Kidney epithelial cell (primary cell): ENCODE measurements around the gene PGRMC2. TPM values are rescaled to one million over a fixed set of nuclear protein-coding genes. Genes with fewer than 3 reads are reported as not detected.

Experiments used
- DNase-seq: peaks from one replicate; pipeline ENCODE4 v3.0.0-alpha.2; 2010; ENCODE audit warnings: low read depth
- H3K27me3 ChIP-seq: 2 replicates; pipeline ENCODE4 v1.6.0; 2011; ENCODE audit warnings: low read length; ENCODE audit not compliant: control insufficient read depth, insufficient read depth
- H3K36me3 ChIP-seq: 2 replicates; pipeline ENCODE4 v1.5.1; 2011; ENCODE audit warnings: low read length; ENCODE audit not compliant: control insufficient read depth, insufficient read depth
- H3K4me3 ChIP-seq: 2 replicates; pipeline ENCODE4 v1.5.1; 2011; ENCODE audit warnings: low read depth, mild to moderate bottlenecking, control low read depth, low read length
- CTCF ChIP-seq: IDR thresholded peaks from 2 replicates; pipeline ENCODE4 v1.5.1; 2011; ENCODE audit warnings: mild to moderate bottlenecking, moderate library complexity, low read length, control low read depth, inconsistent platforms; ENCODE audit not compliant: insufficient read depth, poor library complexity, severe bottlenecking
- total RNA-seq: library from RNA; depleted of rRNA; stranded (reverse); fragments of >200 nt; gene quantifications from 2 replicates; pipeline ENCODE4 v1.2.3, GENCODE V29; 2015

PGRMC2 gene
- total RNA-seq, 1 donor from 2014 or later: 29.6 TPM

GRCh38 chr4:128329638-128330037 lies 42.0 kb upstream of the PGRMC2 start:
- TF ChIP-seq CTCF: no peak
- Histone ChIP-seq H3K4me3 (no peak overlapping the region), H3K36me3 (no peaks in the 10 kb centered on the region), H3K27me3 (no peaks in the 10 kb centered on the region)
- DNase-seq: no peak

GRCh38 chr4:128328106-128328505 lies 40.5 kb upstream of the PGRMC2 start:
- Histone ChIP-seq H3K27me3 (no peaks in the 10 kb centered on the region), H3K4me3 (no peak overlapping the region), H3K36me3 (no peaks in the 10 kb centered on the region)
- no peak for TF ChIP-seq CTCF
- DNase-seq: no peak

- Histone ChIP-seq H3K36me3 (no peaks in the 10 kb centered on the region), H3K27me3 (no peaks in the 10 kb centered on the region), H3K4me3 (no peak overlapping the region)
- DNase-seq: no peak
- no peak for TF ChIP-seq CTCF
These were observed 35.8 kb upstream of the PGRMC2 start for GRCh38 chr4:128323401-128323800.

- Histone ChIP-seq H3K4me3 (no peak overlapping the region), H3K27me3 (no peaks in the 10 kb centered on the region), H3K36me3 (no peaks in the 10 kb centered on the region)
- peak; percentile 81 for DNase-seq
- TF ChIP-seq CTCF: no peak
These were observed 35.4 kb upstream of the PGRMC2 start for GRCh38 chr4:128322986-128323385.

- Histone ChIP-seq H3K27me3 (no peaks in the 10 kb centered on the region), H3K4me3 (no peak overlapping the region), H3K36me3 (no peaks in the 10 kb centered on the region)
- TF ChIP-seq CTCF: no peak
- no peak for DNase-seq
These were observed 34.7 kb upstream of the PGRMC2 start for GRCh38 chr4:128322311-128322710.

- no peak for TF ChIP-seq CTCF
- no peak for DNase-seq
- Histone ChIP-seq H3K27me3 (no peaks in the 10 kb centered on the region), H3K4me3 (no peak overlapping the region), H3K36me3 (no peaks in the 10 kb centered on the region)
These were observed 33.0 kb upstream of the PGRMC2 start for GRCh38 chr4:128320656-128321055.
